Umbilical cord (tissue), 2 donors: ENCODE results near the gene SLC5A12. TPM values are rescaled to one million over a fixed set of nuclear protein-coding genes. Genes with fewer than 3 reads are reported as not detected.
A peak's percentile ranks its signal among the peaks of the same experiment; 100 is the strongest.
"Not testable (repeated sequence)": the region's sequence is repeated elsewhere in the genome, so short reads cannot be mapped to it uniquely, and the experiment has no call there.

Experiments used
- DNase-seq: peaks from one replicate; pipeline ENCODE4 v3.0.0-alpha.2; 2015; ENCODE audit warnings: low spot score
- total RNA-seq: library from RNA; depleted of rRNA; stranded (reverse); fragments of >200 nt; gene quantifications from one replicate; pipeline ENCODE4 v1.2.3, GENCODE V29; 2014; ENCODE audit warnings: low replicate concordance; ENCODE audit not compliant: insufficient read depth

The SLC5A12 gene
- total RNA-seq, 1 donor from 2014 or later, result 6.7 TPM

GRCh38 chr11:26651916-26652315 lies 69.9 kb downstream of the SLC5A12 start:
- DNase-seq, result no peak

GRCh38 chr11:26649884-26650283 lies 72.0 kb downstream of the SLC5A12 start:
- DNase-seq, result peak; percentile 75

- DNase-seq, result not testable (repeated sequence)
Measured at GRCh38 chr11:26643314-26643713, 78.5 kb downstream of the SLC5A12 start.

- DNase-seq, result no peak
Measured at GRCh38 chr11:26632691-26633159, 89.1 kb downstream of the SLC5A12 start.

- DNase-seq, result no peak
Measured at GRCh38 chr11:26626346-26626745, 95.5 kb downstream of the SLC5A12 start.

- peak; percentile 44 for DNase-seq
Measured at GRCh38 chr11:26623076-26623659, 98.7 kb downstream of the SLC5A12 start.

GRCh38 chr11:26622181-26622580 lies 99.7 kb downstream of the SLC5A12 start:
- DNase-seq, result peak; percentile 17

GRCh38 chr11:26621132-26621531 lies 100.7 kb downstream of the SLC5A12 start:
- peak; percentile 89 for DNase-seq

- peak; percentile 1 for DNase-seq
Measured at GRCh38 chr11:26620282-26621045, 101.4 kb downstream of the SLC5A12 start.

- no peak for DNase-seq
Measured at GRCh38 chr11:26618441-26618840, 103.4 kb downstream of the SLC5A12 start.

Other genes starting within 250 kb of the SLC5A12 start
- gene MUC15, start 149.8 kb downstream of the SLC5A12 start, total RNA-seq, result 21.2 TPM